ENCODE results near the gene SEMA3G.

SEMA3G gene

DNA sequence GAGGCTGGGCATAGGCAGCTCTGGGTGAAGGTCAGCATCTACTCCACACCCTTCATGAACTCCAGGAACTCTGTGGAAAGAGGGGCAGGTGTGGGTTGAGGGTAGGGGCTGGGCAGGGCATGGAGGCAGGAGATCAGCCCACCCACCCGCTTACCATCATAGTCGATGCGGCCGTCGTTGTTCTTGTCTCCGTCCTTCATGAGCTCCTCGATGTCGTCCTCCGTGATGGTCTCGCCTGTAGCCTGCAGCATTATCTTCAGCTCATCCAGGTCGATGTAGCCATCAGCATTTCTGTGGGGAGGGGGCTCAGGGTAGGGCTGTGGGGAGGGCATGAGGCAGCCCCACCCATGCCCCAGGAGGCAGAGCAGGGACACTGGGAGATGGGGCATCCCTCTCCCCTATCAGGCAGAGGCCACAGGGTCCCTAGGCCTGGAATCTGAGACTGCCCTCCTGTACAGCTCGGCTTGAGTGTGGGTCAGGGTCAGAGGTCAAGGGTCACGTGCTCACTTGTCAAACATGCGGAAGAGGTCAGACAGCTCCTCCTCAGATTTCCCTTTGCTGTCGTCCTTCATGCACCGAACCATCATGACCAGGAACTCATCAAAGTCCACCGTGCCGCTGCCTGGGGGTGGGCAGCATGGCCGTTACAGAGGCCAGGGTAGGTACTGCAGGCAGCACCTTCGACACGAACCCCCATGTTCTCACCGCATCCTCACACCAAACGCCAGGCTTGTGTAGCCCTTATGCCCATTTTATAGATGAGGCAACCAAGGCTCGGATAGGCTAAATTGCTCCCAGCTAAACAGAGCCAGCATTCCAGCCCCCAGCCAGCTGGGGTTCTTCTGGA, 6.6 kb upstream of the SEMA3G start:
- Histone ChIP-seq H3K36me3 (ENCODE audit: insufficient read depth, low read length) (no peaks in the 10 kb centered on the region), H3K27ac (ENCODE audit: low read depth, low read length) (no peak overlapping the region), H3K9me3 (ENCODE audit: low read length) (no peaks in the 10 kb centered on the region), H3K9ac (ENCODE audit: low read length) (no peak overlapping the region), H3K4me1 (ENCODE audit: insufficient read depth, low read length) (peaks cover 19% of the 10 kb centered on the region), H3K4me3 (ENCODE audit: low read depth in 1 of 2, low read length in 2 of 2) (no peak overlapping the region), H3K27me3 (ENCODE audit: control insufficient read depth in 1 of 2, insufficient read depth in 2 of 2, low read length in 2 of 2) (no peaks in the 10 kb centered on the region)

DNA sequence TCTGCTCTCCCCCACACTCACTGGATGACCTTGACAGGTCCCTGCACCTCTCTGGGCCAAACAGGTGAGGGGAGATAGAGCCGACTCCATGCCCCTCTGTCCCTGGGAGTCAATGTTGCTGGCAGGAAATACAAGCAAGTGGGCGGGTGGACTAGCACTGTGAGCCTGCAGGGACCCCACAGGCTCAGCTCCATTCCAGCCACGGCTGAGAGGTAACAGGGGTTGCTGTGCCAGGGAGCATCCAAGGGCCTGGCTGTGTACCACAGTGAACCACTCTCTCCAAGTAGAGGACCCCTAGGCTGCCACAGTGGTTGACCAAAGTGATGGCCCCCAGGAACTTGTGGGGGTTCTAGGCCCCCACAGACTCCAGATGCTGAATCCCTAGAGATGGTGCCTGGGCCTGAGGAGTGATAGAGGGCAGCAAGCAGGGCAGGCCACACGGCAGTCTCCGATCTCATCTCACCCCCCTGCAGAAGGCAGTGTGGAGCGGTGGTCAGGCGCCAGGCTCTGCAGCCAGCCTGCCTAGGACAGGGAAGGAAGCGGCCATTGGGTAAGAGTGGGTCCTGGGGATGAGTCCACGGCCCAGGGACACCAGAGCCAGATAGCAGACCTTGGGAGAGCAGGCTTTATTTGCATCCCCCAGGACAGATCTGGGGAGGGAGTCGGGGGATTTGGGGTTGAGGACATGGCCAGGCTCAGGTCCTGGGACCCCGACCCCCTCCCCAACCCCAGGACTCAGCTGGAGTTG, 5.8 kb upstream of the SEMA3G start:
- Histone ChIP-seq H3K27me3 (ENCODE audit: control insufficient read depth in 1 of 2, insufficient read depth in 2 of 2, low read length in 2 of 2) (no peaks in the 10 kb centered on the region), H3K4me1 (ENCODE audit: insufficient read depth, low read length) (peaks cover 16% of the 10 kb centered on the region), H3K36me3 (ENCODE audit: insufficient read depth, low read length) (no peaks in the 10 kb centered on the region), H3K9me3 (ENCODE audit: low read length) (no peaks in the 10 kb centered on the region), H3K4me3 (ENCODE audit: low read depth in 1 of 2, low read length in 2 of 2) (no peak overlapping the region), H3K9ac (ENCODE audit: low read length) (no peak overlapping the region), H3K27ac (ENCODE audit: low read depth, low read length) (no peak overlapping the region)

DNA sequence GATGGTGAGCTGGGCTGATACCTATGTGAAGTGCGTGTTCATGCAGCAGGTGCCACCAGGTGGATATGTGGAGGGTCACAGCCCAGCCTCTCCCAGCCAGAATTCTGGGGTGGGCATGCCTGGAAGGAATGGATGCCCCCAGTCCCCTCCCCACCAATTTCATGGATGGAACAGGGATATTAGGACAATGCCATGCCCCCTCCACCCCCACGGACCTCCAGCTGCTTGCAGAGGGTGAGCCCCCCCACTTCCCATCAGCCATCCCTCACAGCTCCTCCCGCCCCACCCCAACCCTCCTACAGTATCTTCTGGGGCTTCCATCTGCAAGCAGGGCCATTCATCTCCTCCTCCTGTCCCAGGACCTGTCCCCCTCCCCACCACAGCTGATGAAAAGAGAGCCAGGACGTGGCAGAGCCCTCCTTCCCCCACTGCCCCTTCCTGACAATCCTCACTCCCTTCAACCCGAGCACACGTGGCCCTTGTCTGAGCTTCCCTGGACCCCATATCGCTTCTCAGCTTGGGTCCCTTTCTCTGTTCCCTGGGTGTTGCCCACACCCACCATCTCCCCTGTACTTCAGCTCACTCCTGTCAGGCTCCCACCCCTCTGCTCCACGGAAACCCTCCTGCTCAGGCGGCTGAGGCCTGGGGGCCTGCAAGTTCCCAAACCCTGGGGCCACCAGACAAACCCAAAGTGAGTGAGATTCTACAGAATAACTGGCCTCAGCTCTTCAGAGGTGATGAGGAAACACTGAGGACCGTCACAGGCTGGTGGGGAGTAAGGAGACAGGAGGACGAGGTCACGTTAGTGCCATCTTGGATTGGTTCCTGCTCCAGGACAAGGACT, 2.8 kb upstream of the SEMA3G start:
- no peaks in the 10 kb centered on the region for H3K27me3 ChIP-seq (ENCODE audit: control insufficient read depth in 1 of 2, insufficient read depth in 2 of 2, low read length in 2 of 2)
- no peaks in the 10 kb centered on the region for H3K36me3 ChIP-seq (ENCODE audit: insufficient read depth, low read length)
- no peak overlapping the region for H3K9ac ChIP-seq (ENCODE audit: low read length)
- H3K9me3 ChIP-seq (ENCODE audit: low read length), result no peaks in the 10 kb centered on the region
- peaks cover 13% of the 10 kb centered on the region for H3K4me1 ChIP-seq (ENCODE audit: insufficient read depth, low read length)
- no peak overlapping the region for H3K4me3 ChIP-seq (ENCODE audit: low read depth in 1 of 2, low read length in 2 of 2)
- H3K27ac ChIP-seq (ENCODE audit: low read depth, low read length), result no peak overlapping the region

DNA sequence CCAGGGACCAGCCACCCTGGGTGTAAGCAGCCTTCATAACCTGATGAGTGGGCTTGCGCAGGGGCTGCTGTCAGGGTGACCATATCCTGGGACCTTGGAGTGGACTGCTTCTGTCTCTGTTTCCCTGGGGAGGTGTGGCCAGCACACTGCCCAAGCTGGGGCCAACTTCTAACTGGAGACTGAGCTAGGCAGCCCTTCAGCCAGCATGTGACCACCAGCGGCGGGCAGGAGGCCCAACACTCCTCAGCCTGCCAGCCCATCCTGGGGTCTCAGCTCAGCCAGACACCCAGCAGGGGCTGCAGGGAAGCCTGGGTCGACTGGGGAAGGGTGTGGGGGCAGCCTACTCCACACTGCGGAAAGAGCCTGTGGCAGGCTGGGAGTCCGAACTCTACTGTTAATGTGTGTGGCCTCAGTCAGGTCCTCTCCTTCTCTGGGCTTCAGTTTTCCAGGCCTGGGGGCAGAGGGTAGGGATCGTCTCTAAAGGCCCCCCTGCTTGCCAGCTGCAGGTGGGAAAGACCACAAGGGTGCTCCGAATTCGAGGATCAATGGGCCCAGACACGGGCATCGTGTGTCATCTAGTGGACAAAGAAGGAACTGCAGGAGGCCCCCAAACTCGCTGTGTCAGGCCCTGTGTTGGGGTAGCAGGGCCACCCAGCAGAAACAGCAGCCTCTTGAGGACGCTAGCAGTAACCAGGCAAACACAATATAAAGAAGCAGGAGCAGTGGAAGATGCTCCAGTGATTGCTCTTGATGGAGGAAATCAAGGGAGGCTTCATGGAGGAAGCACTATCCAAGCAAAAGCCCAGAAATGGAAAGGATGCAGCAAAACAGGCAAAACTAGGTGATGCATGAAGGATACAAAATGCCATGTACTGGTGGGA, 2.0 kb upstream of the SEMA3G start:
- no peak overlapping the region for H3K9ac ChIP-seq (ENCODE audit: low read length)
- no peaks in the 10 kb centered on the region for H3K27me3 ChIP-seq (ENCODE audit: control insufficient read depth in 1 of 2, insufficient read depth in 2 of 2, low read length in 2 of 2)
- no peaks in the 10 kb centered on the region for H3K9me3 ChIP-seq (ENCODE audit: low read length)
- H3K27ac ChIP-seq (ENCODE audit: low read depth, low read length), result no peak overlapping the region
- H3K4me3 ChIP-seq (ENCODE audit: low read depth in 1 of 2, low read length in 2 of 2), result no peak overlapping the region
- H3K4me1 ChIP-seq (ENCODE audit: insufficient read depth, low read length), result peaks cover 13% of the 10 kb centered on the region
- H3K36me3 ChIP-seq (ENCODE audit: insufficient read depth, low read length), result no peaks in the 10 kb centered on the region

DNA sequence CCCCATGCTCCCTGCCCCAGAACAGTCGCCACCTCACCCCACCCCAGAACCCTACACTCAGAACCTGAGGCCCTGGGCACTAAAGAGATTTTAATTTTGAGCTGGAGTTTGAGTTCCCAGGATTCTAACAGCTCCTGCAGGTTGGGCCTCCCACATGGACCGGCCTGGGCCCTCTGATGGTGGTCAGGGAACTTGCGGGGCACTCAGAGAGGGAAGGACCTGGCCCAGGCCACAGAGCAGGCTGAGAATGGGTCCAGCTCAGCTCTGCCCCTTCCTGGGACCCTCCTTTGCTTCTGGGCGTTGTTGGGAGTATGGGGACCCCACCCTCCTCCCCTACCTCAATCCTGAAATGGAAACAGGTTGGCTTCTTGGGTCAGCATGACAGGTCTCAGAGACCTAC, 1.1 kb upstream of the SEMA3G start:
- Histone ChIP-seq H3K36me3 (ENCODE audit: insufficient read depth, low read length) (no peaks in the 10 kb centered on the region), H3K27me3 (ENCODE audit: control insufficient read depth in 1 of 2, insufficient read depth in 2 of 2, low read length in 2 of 2) (no peaks in the 10 kb centered on the region), H3K4me1 (ENCODE audit: insufficient read depth, low read length) (peaks cover 13% of the 10 kb centered on the region), H3K9me3 (ENCODE audit: low read length) (no peaks in the 10 kb centered on the region), H3K27ac (ENCODE audit: low read depth, low read length) (no peak overlapping the region), H3K9ac (ENCODE audit: low read length) (no peak overlapping the region), H3K4me3 (ENCODE audit: low read depth in 1 of 2, low read length in 2 of 2) (no peak overlapping the region)

DNA sequence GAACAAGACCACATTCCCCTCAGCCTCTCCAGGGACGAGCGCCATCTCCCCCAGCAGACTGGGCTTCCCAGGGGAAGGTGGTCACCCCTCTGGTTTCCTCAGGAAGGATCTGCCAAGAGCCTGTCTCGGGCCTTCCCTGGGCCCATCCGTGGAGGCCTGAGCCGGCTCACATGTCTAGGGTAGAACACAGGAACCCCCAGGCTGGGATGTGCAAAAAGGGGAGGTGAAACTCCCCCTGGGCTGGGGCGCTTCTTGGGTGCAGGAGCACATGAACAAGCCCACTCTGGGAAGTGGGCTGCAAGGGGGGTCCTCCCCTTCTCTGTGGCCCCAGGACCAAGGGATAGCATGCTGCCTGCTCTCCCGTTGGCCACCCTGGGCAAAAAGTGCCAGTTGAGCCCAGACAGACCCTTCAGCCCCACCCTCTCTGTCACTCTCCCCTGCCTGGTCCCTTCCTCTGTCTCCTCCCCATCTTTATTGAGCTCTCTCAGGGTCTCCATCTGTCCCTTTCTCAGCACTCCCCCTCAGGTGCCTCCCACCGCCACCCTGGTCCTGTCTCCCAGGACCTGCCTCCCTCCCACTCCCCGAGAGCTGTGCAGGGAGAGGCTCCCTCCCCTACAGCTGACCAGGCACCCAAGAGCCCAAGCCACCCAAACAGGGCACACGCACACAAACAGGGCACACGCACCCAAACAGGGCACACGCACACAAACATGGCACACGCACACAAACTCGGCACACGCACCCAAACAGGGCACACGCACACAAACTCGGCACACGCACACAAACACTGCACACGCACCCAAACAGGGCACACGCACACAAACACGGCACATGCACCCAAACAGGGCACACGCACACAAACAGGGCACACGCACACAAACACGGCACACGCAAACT, 864 bp downstream of the SEMA3G start:
- Histone ChIP-seq H3K27ac (ENCODE audit: low read depth, low read length) (no peak overlapping the region), H3K36me3 (ENCODE audit: insufficient read depth, low read length) (no peaks in the 10 kb centered on the region), H3K9me3 (ENCODE audit: low read length) (no peaks in the 10 kb centered on the region), H3K9ac (ENCODE audit: low read length) (no peak overlapping the region), H3K27me3 (ENCODE audit: control insufficient read depth in 1 of 2, insufficient read depth in 2 of 2, low read length in 2 of 2) (no peaks in the 10 kb centered on the region), H3K4me1 (ENCODE audit: insufficient read depth, low read length) (peaks cover 13% of the 10 kb centered on the region), H3K4me3 (ENCODE audit: low read depth in 1 of 2, low read length in 2 of 2) (no peak overlapping the region)

DNA sequence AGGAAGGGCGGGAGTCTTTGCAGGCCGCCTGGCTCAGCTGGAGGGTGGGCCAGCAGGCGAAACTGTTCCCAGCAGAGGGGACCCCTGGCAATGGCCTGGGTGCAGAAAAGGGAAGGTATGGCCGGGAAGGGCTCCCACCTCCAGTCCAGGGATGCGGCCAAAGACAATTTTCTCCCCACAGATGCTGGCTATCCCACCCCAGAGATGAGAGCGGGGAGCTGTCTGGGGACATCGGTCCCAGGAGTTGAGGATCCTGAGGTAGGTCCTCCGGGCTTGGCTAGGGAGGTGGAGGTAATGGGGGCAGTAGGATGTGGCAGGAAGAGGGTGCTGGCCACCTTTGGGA, 1.7 kb downstream of the SEMA3G start:
- H3K9me3 ChIP-seq (ENCODE audit: low read length), result no peaks in the 10 kb centered on the region
- no peak overlapping the region for H3K9ac ChIP-seq (ENCODE audit: low read length)
- no peak overlapping the region for H3K27ac ChIP-seq (ENCODE audit: low read depth, low read length)

DNA sequence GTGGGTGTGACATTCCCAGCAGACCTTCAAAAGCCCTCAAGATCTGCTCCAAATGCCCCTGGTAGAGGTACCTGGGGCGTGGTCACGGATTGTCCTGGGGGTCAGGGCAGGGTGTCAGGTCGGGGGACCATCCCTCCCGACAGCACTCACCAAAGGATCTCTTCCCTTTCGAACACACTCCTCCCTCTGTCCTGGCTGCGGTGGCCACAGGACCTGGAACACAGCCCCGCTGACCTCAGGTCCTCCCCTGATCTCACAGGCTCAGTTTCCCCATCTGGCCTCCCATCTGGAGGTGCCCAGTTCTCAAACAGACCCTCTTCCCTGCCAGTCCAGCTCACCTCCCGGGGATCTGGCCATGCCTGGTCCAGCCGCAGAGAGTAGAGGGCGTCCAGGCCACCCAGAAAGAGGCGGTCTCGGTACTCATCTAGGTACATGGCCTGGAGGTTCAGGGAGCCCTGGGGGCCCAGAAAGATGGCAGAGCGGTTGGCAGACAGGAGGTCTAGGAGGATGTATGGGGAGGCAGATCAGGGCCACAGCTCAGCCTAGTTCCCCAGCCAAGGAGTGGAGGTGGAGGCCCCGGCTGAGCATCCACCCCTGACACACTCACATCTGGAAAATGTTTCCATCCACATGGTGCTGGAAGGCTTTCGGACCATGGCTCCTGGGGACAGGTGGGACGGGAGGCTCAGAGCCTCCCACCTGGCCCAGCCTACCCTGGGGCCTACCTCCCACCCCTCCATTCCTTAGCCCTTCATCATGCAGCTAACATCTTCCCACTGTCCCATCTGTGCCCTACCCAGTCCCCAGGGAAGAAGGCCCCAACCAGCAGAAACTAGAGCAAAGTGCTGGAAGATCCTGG, 2.3 kb downstream of the SEMA3G start:
- Histone ChIP-seq H3K9me3 (ENCODE audit: low read length) (no peaks in the 10 kb centered on the region), H3K27me3 (ENCODE audit: control insufficient read depth in 1 of 2, insufficient read depth in 2 of 2, low read length in 2 of 2) (no peaks in the 10 kb centered on the region), H3K4me1 (ENCODE audit: insufficient read depth, low read length) (peaks cover 13% of the 10 kb centered on the region), H3K9ac (ENCODE audit: low read length) (no peak overlapping the region), H3K27ac (ENCODE audit: low read depth, low read length) (no peak overlapping the region), H3K4me3 (ENCODE audit: low read depth in 1 of 2, low read length in 2 of 2) (no peak overlapping the region), H3K36me3 (ENCODE audit: insufficient read depth, low read length) (no peaks in the 10 kb centered on the region)

More for the DNA sequence above, 1.7 kb downstream of the SEMA3G start:
- Histone ChIP-seq H3K4me1 (ENCODE audit: insufficient read depth, low read length) (peaks cover 13% of the 10 kb centered on the region), H3K27me3 (ENCODE audit: control insufficient read depth in 1 of 2, insufficient read depth in 2 of 2, low read length in 2 of 2) (no peaks in the 10 kb centered on the region), H3K36me3 (ENCODE audit: insufficient read depth, low read length) (no peaks in the 10 kb centered on the region), H3K4me3 (ENCODE audit: low read depth in 1 of 2, low read length in 2 of 2) (no peak overlapping the region)

DNA sequence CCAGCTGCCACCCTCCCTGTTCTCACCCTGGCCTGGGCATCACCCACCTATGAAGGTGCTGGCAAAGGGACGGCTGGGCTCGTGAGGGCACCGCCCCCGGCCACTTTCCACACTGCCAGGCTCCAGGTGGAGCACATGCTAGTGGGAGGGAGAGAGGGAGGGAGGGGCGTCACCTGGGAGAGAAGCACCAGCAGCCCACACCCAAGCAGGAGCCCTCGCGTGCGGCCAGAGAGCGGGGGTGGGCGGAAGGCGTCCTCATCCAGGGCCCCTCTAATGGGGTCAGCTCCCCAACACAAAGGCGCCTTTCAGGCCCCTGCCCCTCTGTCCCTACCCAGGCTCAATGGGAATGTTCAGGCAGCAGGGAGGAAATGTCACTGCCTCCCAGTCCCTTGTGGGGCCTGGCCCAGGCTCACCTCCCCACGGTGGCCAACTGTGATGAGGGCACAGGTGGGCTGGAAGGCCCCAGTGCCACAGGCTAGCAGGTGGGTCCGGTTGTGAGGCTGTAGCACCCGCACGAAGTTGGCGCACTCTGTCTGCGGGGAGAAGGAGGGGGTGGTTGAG, 3.1 kb downstream of the SEMA3G start:
- Histone ChIP-seq H3K9me3 (ENCODE audit: low read length) (no peaks in the 10 kb centered on the region), H3K9ac (ENCODE audit: low read length) (no peak overlapping the region), H3K27ac (ENCODE audit: low read depth, low read length) (no peak overlapping the region), H3K36me3 (ENCODE audit: insufficient read depth, low read length) (no peaks in the 10 kb centered on the region), H3K27me3 (ENCODE audit: control insufficient read depth in 1 of 2, insufficient read depth in 2 of 2, low read length in 2 of 2) (no peaks in the 10 kb centered on the region), H3K4me1 (ENCODE audit: insufficient read depth, low read length) (peaks cover 11% of the 10 kb centered on the region), H3K4me3 (ENCODE audit: low read depth in 1 of 2, low read length in 2 of 2) (no peak overlapping the region)

Measured in muscle layer of colon (tissue), 2 donors.